H9 (cell line): ENCODE results near the gene SLC4A3. TPM values are rescaled to one million over a fixed set of nuclear protein-coding genes. Genes with fewer than 3 reads are reported as not detected.

Source experiments
- DNase-seq: peaks from one replicate; pipeline ENCODE4 v3.0.0-alpha.2; 2017
- H2AFZ ChIP-seq: one replicate; pipeline ENCODE4 v1.6.1; 2013; ENCODE audit warnings: mild to moderate bottlenecking, low read length, control low read depth, moderate library complexity
- H2AK5ac ChIP-seq: 2 replicates; pipeline ENCODE4 v1.6.1; 2013; ENCODE audit warnings: low read length, control low read depth, mixed read lengths; ENCODE audit not compliant: insufficient read length
- H2BK120ac ChIP-seq: one replicate; pipeline ENCODE4 v1.6.1; 2013; ENCODE audit warnings: low read depth, mild to moderate bottlenecking, low read length, control low read depth, inconsistent platforms; ENCODE audit not compliant: poor library complexity, severe bottlenecking
- H2BK12ac ChIP-seq: 2 replicates; pipeline ENCODE4 v1.6.1; 2013; ENCODE audit warnings: low read length, control low read depth, mixed read lengths, low read depth; ENCODE audit not compliant: insufficient read length
- H2BK15ac ChIP-seq: 2 replicates; pipeline ENCODE4 v1.6.1; 2013; ENCODE audit warnings: low read depth, low read length, control low read depth
- H2BK20ac ChIP-seq: one replicate; pipeline ENCODE4 v1.6.1; 2013; ENCODE audit warnings: low read depth, mild to moderate bottlenecking, low read length, control low read depth, inconsistent platforms; ENCODE audit not compliant: poor library complexity, severe bottlenecking
- H2BK5ac ChIP-seq: 2 replicates; pipeline ENCODE4 v1.6.1; 2013; ENCODE audit warnings: low read length, control low read depth, mixed read lengths; ENCODE audit not compliant: insufficient read length
- H3K14ac ChIP-seq: 2 replicates; pipeline ENCODE4 v1.6.1; 2013; ENCODE audit warnings: low read length, control low read depth; ENCODE audit not compliant: insufficient read depth
- H3K18ac ChIP-seq: 2 replicates; pipeline ENCODE4 v1.6.1; 2013; ENCODE audit warnings: low read depth, mild to moderate bottlenecking, mixed read lengths, low read length, control low read depth; ENCODE audit not compliant: insufficient read length
- H3K23ac ChIP-seq: 2 replicates; pipeline ENCODE4 v1.6.1; 2013; ENCODE audit warnings: low read length, control low read depth, mixed read lengths, low read depth; ENCODE audit not compliant: insufficient read length
- H3K23me2 ChIP-seq: 2 replicates; pipeline ENCODE4 v1.6.1; 2013; ENCODE audit warnings: low read depth, mild to moderate bottlenecking, mixed read lengths, low read length, control low read depth; ENCODE audit not compliant: insufficient read length, poor library complexity, severe bottlenecking
- H3K27ac ChIP-seq: 2 replicates; pipeline ENCODE4 v1.5.1; 2013; ENCODE audit warnings: low read length, control low read depth, mixed read lengths, low read depth; ENCODE audit not compliant: insufficient read length
- H3K27me3 ChIP-seq: 2 replicates; pipeline ENCODE4 v1.6.1; 2013; ENCODE audit warnings: low read length, control low read depth, inconsistent platforms; ENCODE audit not compliant: insufficient read depth
- H3K4ac ChIP-seq: 2 replicates; pipeline ENCODE4 v1.6.1; 2013; ENCODE audit warnings: low read depth, mild to moderate bottlenecking, control low read depth, inconsistent platforms, low read length, moderate library complexity
- H3K4me1 ChIP-seq: 2 replicates; pipeline ENCODE4 v1.6.1; 2013; ENCODE audit warnings: low read length, control low read depth, inconsistent platforms; ENCODE audit not compliant: insufficient read depth
- H3K4me2 ChIP-seq: 2 replicates; pipeline ENCODE4 v1.6.1; 2013; ENCODE audit warnings: low read length, control low read depth, mixed read lengths; ENCODE audit not compliant: insufficient read length, insufficient read depth
- H3K56ac ChIP-seq: 2 replicates; pipeline ENCODE4 v1.6.1; 2013; ENCODE audit warnings: low read depth, mild to moderate bottlenecking, mixed read lengths, low read length, control low read depth; ENCODE audit not compliant: insufficient read length
- H3K79me1 ChIP-seq: 2 replicates; pipeline ENCODE4 v1.6.1; 2013; ENCODE audit warnings: low read depth, mild to moderate bottlenecking, moderate library complexity, low read length, control low read depth, inconsistent platforms; ENCODE audit not compliant: insufficient read depth, poor library complexity, severe bottlenecking
- H3K79me2 ChIP-seq: 2 replicates; pipeline ENCODE4 v1.6.1; 2013; ENCODE audit warnings: low read length, control low read depth, inconsistent platforms; ENCODE audit not compliant: insufficient read depth
- H3K9ac ChIP-seq: 2 replicates; pipeline ENCODE4 v1.6.1; 2013; ENCODE audit warnings: low read length, control low read depth, mixed read lengths; ENCODE audit not compliant: insufficient read length; ENCODE audit errors: extremely low read depth
- H3K9me3 ChIP-seq: one replicate; pipeline ENCODE4 v1.6.1; 2013; ENCODE audit warnings: low read depth, low read length, inconsistent platforms; ENCODE audit not compliant: control insufficient read depth
- H3T11ph ChIP-seq: one replicate; pipeline ENCODE4 v1.6.1; 2013; ENCODE audit warnings: mild to moderate bottlenecking, low read length, control low read depth, inconsistent platforms
- H4K20me1 ChIP-seq: one replicate; pipeline ENCODE4 v1.6.1; 2013; ENCODE audit not compliant: control insufficient read depth, insufficient read length, insufficient read depth
- H4K5ac ChIP-seq: 2 replicates; pipeline ENCODE4 v1.6.1; 2013; ENCODE audit warnings: low read depth, mild to moderate bottlenecking, mixed read lengths, low read length, control low read depth; ENCODE audit not compliant: insufficient read length
- H4K8ac ChIP-seq: replicated peaks from 2 replicates; pipeline ENCODE4 v1.6.1; 2013; ENCODE audit warnings: low read length, control low read depth, mixed read lengths, low read depth; ENCODE audit not compliant: insufficient read length
- H4K91ac ChIP-seq: 2 replicates; pipeline ENCODE4 v1.6.1; 2013; ENCODE audit warnings: low read depth, mild to moderate bottlenecking, moderate library complexity, mixed read lengths, low read length, control low read depth; ENCODE audit not compliant: insufficient read length
- H3K27ac Mint-ChIP-seq, 3 experiments: 2 replicates in 2 of 3; 3 replicates in 1 of 3; pipeline ENCODE4 v1.8.0; 2020 to 2021; ENCODE audit warnings: mixed read lengths in 3 of 3, mild to moderate bottlenecking in 1 of 3, moderate library complexity in 1 of 3
- H3K27me3 Mint-ChIP-seq: 2 replicates; pipeline ENCODE4 v1.8.0; 2021; ENCODE audit warnings: low read depth, mild to moderate bottlenecking, moderate library complexity, mixed read lengths
- H3K36me3 Mint-ChIP-seq, 3 experiments: 2 replicates in 2 of 3; 3 replicates in 1 of 3; pipeline ENCODE4 v1.8.0; 2020 to 2021; ENCODE audit warnings: low read depth in 3 of 3, mixed read lengths in 3 of 3; ENCODE audit not compliant: insufficient read depth in 1 of 3
- H3K4me1 Mint-ChIP-seq, 2 experiments: 2 replicates each; pipeline ENCODE4 v1.8.0; 2020; ENCODE audit warnings: mixed read lengths in 2 of 2
- H3K4me3 Mint-ChIP-seq, 2 experiments: 2 replicates in 1 of 2; 3 replicates in 1 of 2; pipeline ENCODE4 v1.8.0; 2020 to 2021; ENCODE audit warnings: mild to moderate bottlenecking in 2 of 2, mixed read lengths in 2 of 2, moderate library complexity in 1 of 2
- H3K9me3 Mint-ChIP-seq, 2 experiments: 2 replicates in 1 of 2; 3 replicates in 1 of 2; pipeline ENCODE4 v1.8.0; 2020; ENCODE audit warnings: mild to moderate bottlenecking in 2 of 2, mixed read lengths in 2 of 2, moderate library complexity in 1 of 2
- CTCF ChIP-seq: fragments of 200-600 bp; sonication (generic); conservative IDR thresholded peaks from 3 replicates; pipeline ENCODE4 v1.8.0; 2021; ENCODE audit warnings: antibody characterized with exemption, mild to moderate bottlenecking
- WGBS: extraction: QIAGEN DNeasy Blood & Tissue Kit; methylation state at CpG from one replicate; pipeline ENCODE4 v1.1.7; 2013; ENCODE audit warnings: missing lambda C conversion rate, low lambda C conversion rate, mixed read lengths; ENCODE audit not compliant: insufficient read length; ENCODE audit errors: extremely low coverage; 5-methylcytosine and 5-hydroxymethylcytosine counted together
- total RNA-seq: library from RNA; stranded (reverse); gene quantifications from 2 replicates; pipeline ENCODE4 v1.2.1, GENCODE V29; 2021

Gene SLC4A3
- total RNA-seq, 1 experiment from 2014 or later: 11.1 TPM

GRCh38 chr2:219691571-219691970 lies 64.1 kb downstream of the SLC4A3 start:
- Histone ChIP-seq H3K23me2 (no peaks in the 10 kb centered on the region), H2BK15ac (no peak overlapping the region), H4K8ac (no peak overlapping the region), H3K27me3 (no peaks in the 10 kb centered on the region), H4K20me1 (no peaks in the 10 kb centered on the region), H2AFZ (no peak overlapping the region), H2BK5ac (no peak overlapping the region), H4K91ac (no peak overlapping the region), H3K23ac (no peak overlapping the region), H2AK5ac (no peak overlapping the region), H2BK20ac (no peak overlapping the region), H2BK120ac (no peak overlapping the region), H3K4ac (no peak overlapping the region), H3K9me3 (no peaks in the 10 kb centered on the region), H3K4me1 (no peaks in the 10 kb centered on the region), H3K18ac (no peak overlapping the region), H3K4me2 (no peak overlapping the region), H3T11ph (no peak overlapping the region), H4K5ac (no peak overlapping the region), H3K56ac (no peak overlapping the region), H3K79me1 (no peaks in the 10 kb centered on the region), H2BK12ac (no peak overlapping the region), H3K9ac (no peak overlapping the region), H3K14ac (no peak overlapping the region), H3K27ac (no peak overlapping the region), H3K79me2 (0 out of 2 replicates have a peak, but pooled peaks cover 2% of the 10 kb centered on the region)
- DNase-seq: no peak
- no CpG with 5 or more reads among the region's 10 CpGs for WGBS
- no peak for TF ChIP-seq CTCF
- no peaks in the 10 kb centered on the region; a peak in 1 of 7 replicates for H3K36me3 Mint-ChIP-seq
- H3K27me3 Mint-ChIP-seq: peaks cover 1% of the 10 kb centered on the region
- H3K4me1 Mint-ChIP-seq: peaks cover 30 to 32% of the 10 kb centered on the region in 2 experiments
- no peak overlapping the region for H3K27ac Mint-ChIP-seq
- H3K4me3 Mint-ChIP-seq: no peak overlapping the region
- H3K9me3 Mint-ChIP-seq: no peaks in the 10 kb centered on the region

Other genes starting within 250 kb of the SLC4A3 start
- gene DNPEP, start 239.7 kb upstream of the SLC4A3 start, total RNA-seq: 60.9 and 63.5 TPM in 2 replicates
- gene DES, start 209.3 kb upstream of the SLC4A3 start, total RNA-seq: 3.0 and 4.6 TPM in 2 replicates
- gene SPEG, start 192.8 kb upstream of the SLC4A3 start, total RNA-seq: 23.7 and 25.2 TPM in 2 replicates
- gene GMPPA, start 128.7 kb upstream of the SLC4A3 start, total RNA-seq: 32.0 and 34.5 TPM in 2 replicates
- 0.37 and 0.42 TPM in 2 replicates for gene ASIC4, start 113.1 kb upstream of the SLC4A3 start, total RNA-seq
- 45.1 and 46.5 TPM in 2 replicates for gene CHPF, start 83.8 kb upstream of the SLC4A3 start, total RNA-seq
- 7.7 and 8.8 TPM in 2 replicates for gene TMEM198, start 83.6 kb upstream of the SLC4A3 start, total RNA-seq
- 139 and 140 TPM in 2 replicates for gene OBSL1, start 56.1 kb upstream of the SLC4A3 start, total RNA-seq
- gene INHA, start 55.3 kb upstream of the SLC4A3 start, total RNA-seq: 0.24 and 0.31 TPM in 2 replicates
- gene STK11IP, start 29.8 kb upstream of the SLC4A3 start, total RNA-seq: 28.1 and 31.1 TPM in 2 replicates